ENCODE results near the gene VPREB3.

VPREB3 gene

GRCh38 chr22:23782252-23782651 is 28.0 kb upstream of the VPREB3 start:
- DNase-seq (ENCODE audit: insufficient read length, low spot score) (no peak), FAIRE-seq (no peak)
- TF ChIP-seq CTCF (IDR thresholded peaks at IDR 0.05; ENCODE audit: insufficient read depth, missing control alignments), result no peak

DNA sequence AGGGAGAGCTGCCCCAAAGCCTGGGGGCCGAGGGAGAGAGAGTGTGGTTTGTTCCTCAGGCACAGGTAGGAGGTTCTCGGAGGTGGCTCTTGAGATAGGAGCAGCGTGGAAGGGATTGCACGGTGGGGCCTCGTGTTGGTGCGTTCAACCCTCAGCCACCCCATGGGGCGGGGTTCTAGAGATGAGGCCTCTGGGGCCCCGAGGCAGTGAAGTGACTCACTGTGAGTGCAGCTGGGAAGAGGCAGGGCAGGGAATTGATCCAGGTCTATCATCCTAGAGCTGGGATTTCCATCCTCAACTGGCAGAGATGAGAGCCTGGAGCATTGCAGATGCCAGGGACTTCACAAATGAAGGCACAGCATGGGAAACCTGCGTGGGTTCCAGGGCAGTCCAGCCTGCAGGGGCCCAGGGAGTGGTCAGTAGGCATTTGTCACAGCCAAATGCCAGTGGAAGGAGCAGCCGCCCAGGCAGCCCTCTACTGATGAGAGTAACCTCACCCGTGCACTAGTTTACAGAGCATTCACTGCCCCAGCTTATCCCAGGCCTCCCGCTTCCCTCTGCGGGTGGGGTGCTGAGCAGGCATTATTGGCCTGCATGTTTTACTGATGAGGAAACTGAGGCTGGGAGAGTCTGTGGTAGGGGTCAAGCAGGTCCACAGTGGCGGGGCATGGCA is 27.4 kb upstream of the VPREB3 start:
- TF ChIP-seq CTCF (IDR thresholded peaks at IDR 0.05; ENCODE audit: insufficient read depth, missing control alignments), result no peak
- DNase-seq (ENCODE audit: insufficient read length, low spot score) (no peak), FAIRE-seq (no peak)

- FAIRE-seq, result no peak
- no peak for DNase-seq (ENCODE audit: insufficient read length, low spot score)
- no peak for TF ChIP-seq CTCF (IDR thresholded peaks at IDR 0.05; ENCODE audit: insufficient read depth, missing control alignments)
Measured at GRCh38 chr22:23781065-23781464, 26.8 kb upstream of the VPREB3 start.

DNA sequence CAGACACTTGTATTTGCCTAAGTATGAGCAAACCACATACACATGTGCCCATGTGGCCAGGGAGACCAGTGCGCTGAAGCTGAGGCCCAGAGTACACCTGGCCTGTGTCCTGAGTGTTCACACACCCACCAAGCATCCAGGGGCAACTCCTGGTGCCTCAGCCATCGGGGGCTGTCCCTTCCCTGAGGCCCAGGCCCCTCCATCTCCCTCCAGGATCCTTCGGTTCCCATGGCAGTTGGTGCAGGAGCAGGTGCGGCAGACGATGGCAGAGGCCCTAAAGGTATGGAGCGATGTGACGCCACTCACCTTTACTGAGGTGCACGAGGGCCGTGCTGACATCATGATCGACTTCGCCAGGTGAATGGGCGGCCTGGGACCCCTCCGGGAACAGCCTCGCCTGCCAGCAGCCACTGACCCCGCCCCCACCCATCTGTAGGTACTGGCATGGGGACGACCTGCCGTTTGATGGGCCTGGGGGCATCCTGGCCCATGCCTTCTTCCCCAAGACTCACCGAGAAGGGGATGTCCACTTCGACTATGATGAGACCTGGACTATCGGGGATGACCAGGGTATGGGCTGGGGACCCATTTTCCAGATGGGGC is 26.0 kb upstream of the VPREB3 start:
- DNase-seq (ENCODE audit: insufficient read length, low spot score) (no peak), FAIRE-seq (no peak)
- no peak for TF ChIP-seq CTCF (IDR thresholded peaks at IDR 0.05; ENCODE audit: insufficient read depth, missing control alignments)

- FAIRE-seq (no peak), DNase-seq (ENCODE audit: insufficient read length, low spot score) (no peak)
- no peak for TF ChIP-seq CTCF (IDR thresholded peaks at IDR 0.05; ENCODE audit: insufficient read depth, missing control alignments)
Measured at GRCh38 chr22:23779731-23780130, 25.5 kb upstream of the VPREB3 start.

DNA sequence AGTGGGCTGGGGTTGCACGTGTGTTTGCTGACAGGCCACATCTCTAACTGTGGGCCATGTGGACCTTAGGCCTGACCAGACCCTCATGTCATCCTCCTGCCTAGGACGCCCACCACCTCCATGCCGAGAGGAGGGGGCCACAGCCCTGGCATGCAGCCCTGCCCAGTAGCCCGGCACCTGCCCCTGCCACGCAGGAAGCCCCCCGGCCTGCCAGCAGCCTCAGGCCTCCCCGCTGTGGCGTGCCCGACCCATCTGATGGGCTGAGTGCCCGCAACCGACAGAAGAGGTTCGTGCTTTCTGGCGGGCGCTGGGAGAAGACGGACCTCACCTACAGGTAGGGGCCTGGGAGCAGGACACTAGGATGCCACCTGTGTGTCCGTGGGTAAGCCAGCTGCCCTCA is 24.9 kb upstream of the VPREB3 start:
- TF ChIP-seq CTCF (IDR thresholded peaks at IDR 0.05; ENCODE audit: insufficient read depth, missing control alignments), result no peak
- FAIRE-seq (no peak), DNase-seq (ENCODE audit: insufficient read length, low spot score) (no peak)

- DNase-seq (ENCODE audit: insufficient read length, low spot score), result no peak
- no peak for FAIRE-seq
- TF ChIP-seq CTCF (IDR thresholded peaks at IDR 0.05; ENCODE audit: insufficient read depth, missing control alignments), result no peak
Measured at GRCh38 chr22:23778577-23778900, 24.3 kb upstream of the VPREB3 start.
